HCT116 (cell line): ENCODE results near the gene SP3. TPM values are rescaled to one million over a fixed set of nuclear protein-coding genes. Genes with fewer than 3 reads are reported as not detected.

Experiments
- ATAC-seq: fragments of 200-7000 bp; cut with Tn5 transposase; 2 replicates; pipeline ENCODE4 v1.9.1; 2020; ENCODE audit warnings: mild to moderate bottlenecking, moderate library complexity
- BruUV-seq: library from RNA; stranded (reverse); fragments of 400-500 nt; replicated peaks from 2 replicates; lab custom pipeline; 2021; lab: Mats Ljungman, UMichigan
- CTCF ChIA-PET: fragments of 300-600 bp; sonication (Branson Sonifier 250); formaldehyde crosslinking; loops from one replicate; lab custom pipeline; 2021; ENCODE audit warnings: antibody characterized with exemption; lab: Charles Lee
- POLR2A ChIA-PET: fragments of 300-600, 350-600 bp; sonication (Branson Sonifier 250); formaldehyde crosslinking; loops from one replicate; lab custom pipeline; 2021; ENCODE audit warnings: antibody characterized with exemption; lab: Charles Lee
- RAD21 ChIA-PET, 2 experiments: fragments of 300-600 bp; sonication (Branson Sonifier 250); formaldehyde crosslinking; loops; one replicate each; lab custom pipeline; 2023; ENCODE audit warnings: low total read pairs in 2 of 2; ENCODE audit not compliant: uncharacterized antibody in 2 of 2, unreplicated experiment in 2 of 2, low non-redundant PET in 1 of 2; lab: Charles Lee
- DNase-seq: peaks from one replicate; pipeline ENCODE4 v3.0.0-alpha.2; 2010; ENCODE audit warnings: low read depth, low spot score
- H2AFZ ChIP-seq: fragments of 200-600 bp; shearing (Covaris generic), sonication (generic); 2 replicates; pipeline ENCODE4 v1.6.1; 2017; ENCODE audit warnings: low read depth, mixed run types, mixed read lengths, antibody characterized with exemption, low read length; ENCODE audit not compliant: poor library complexity, severe bottlenecking
- H3K27ac ChIP-seq: 2 replicates; pipeline ENCODE4 v1.5.1; 2012; ENCODE audit warnings: low read depth, low read length
- H3K27me3 ChIP-seq: fragments of 200-600 bp; sonication (generic); 2 replicates; pipeline ENCODE4 v1.6.1; 2016; ENCODE audit warnings: mixed run types, low read length, mixed read lengths; ENCODE audit not compliant: insufficient read depth
- H3K36me3 ChIP-seq, 2 experiments: fragments of 200-500 bp in 1 of 2; fragments of 200-600 bp in 1 of 2; sonication (Bioruptor generic) in 1 of 2; sonication (generic) in 1 of 2; 2 replicates each; pipeline versions ENCODE4 v1.5.1 to v1.6.1; 2014 to 2016; ENCODE audit warnings: low read length in 2 of 2, inconsistent platforms in 1 of 2, mixed read lengths in 1 of 2, mixed run types in 1 of 2; ENCODE audit not compliant: insufficient read depth in 2 of 2, control insufficient read depth in 1 of 2
- H3K4me1 ChIP-seq, 2 experiments: fragments of 200-600 bp in 1 of 2; sonication (generic) in 1 of 2; 2 replicates each; pipeline versions ENCODE4 v1.5.1 to v1.6.1; 2012 to 2017; ENCODE audit warnings: low read length in 2 of 2, inconsistent platforms in 1 of 2, mild to moderate bottlenecking in 1 of 2, mixed read lengths in 1 of 2, mixed run types in 1 of 2, moderate library complexity in 1 of 2; ENCODE audit not compliant: insufficient read depth in 2 of 2, control insufficient read depth in 1 of 2
- H3K4me2 ChIP-seq: fragments of 200-600 bp; sonication (generic); 2 replicates; pipeline ENCODE4 v1.6.1; 2017; ENCODE audit warnings: mixed run types, low read length, mixed read lengths
- H3K4me3 ChIP-seq, 2 experiments: fragments of 200-600 bp in 1 of 2; sonication (generic) in 1 of 2; replicated peaks in 1 of 2; 2 replicates each; pipeline ENCODE4 v1.5.1; 2011 to 2016; ENCODE audit warnings: low read length in 2 of 2, control low read depth in 1 of 2, low read depth in 1 of 2, mild to moderate bottlenecking in 1 of 2, mixed read lengths in 1 of 2, mixed run types in 1 of 2
- H3K79me2 ChIP-seq: fragments of 200-600 bp; sonication (generic); 2 replicates; pipeline ENCODE4 v1.6.1; 2017; ENCODE audit warnings: mild to moderate bottlenecking, mixed run types, low read length, moderate library complexity, mixed read lengths; ENCODE audit not compliant: insufficient read depth
- H3K9ac ChIP-seq: fragments of 200-600 bp; sonication (generic); 2 replicates; pipeline ENCODE4 v1.6.1; 2016; ENCODE audit warnings: low read length, mixed read lengths
- H3K9me2 ChIP-seq: fragments of 200-600 bp; sonication (generic), shearing (Covaris generic); 2 replicates; pipeline ENCODE4 v1.6.1; 2017; ENCODE audit warnings: mixed run types, mild to moderate bottlenecking, moderate library complexity; ENCODE audit not compliant: insufficient read depth
- H3K9me3 ChIP-seq, 2 experiments: fragments of 200-500 bp in 1 of 2; fragments of 200-600 bp in 1 of 2; sonication (Bioruptor generic) in 1 of 2; sonication (generic) in 1 of 2; 2 replicates each; pipeline ENCODE4 v1.6.1; 2014 to 2017; ENCODE audit warnings: low read length in 2 of 2, mixed read lengths in 2 of 2, inconsistent platforms in 1 of 2, low read depth in 1 of 2, mild to moderate bottlenecking in 1 of 2, mixed run types in 1 of 2, moderate library complexity in 1 of 2; ENCODE audit not compliant: control insufficient read depth in 1 of 2, insufficient read depth in 1 of 2
- H4K20me1 ChIP-seq: fragments of 200-600 bp; sonication (generic), shearing (Covaris generic); 2 replicates; pipeline ENCODE4 v1.6.1; 2017; ENCODE audit warnings: mixed run types, mild to moderate bottlenecking, moderate library complexity; ENCODE audit not compliant: insufficient read depth
- EGR1 ChIP-seq: IDR thresholded peaks from 2 replicates; pipeline ENCODE4 v1.6.1; 2012; ENCODE audit warnings: low read depth
- ELF1 ChIP-seq: IDR thresholded peaks from 2 replicates; pipeline ENCODE4 v1.6.1; 2012; ENCODE audit warnings: low read depth, borderline replicate concordance
- EZH2 ChIP-seq: fragments of 200-600 bp; sonication (generic); IDR thresholded peaks from 2 replicates; pipeline ENCODE4 v1.6.1; 2017; ENCODE audit warnings: antibody characterized with exemption, mixed run types
- EZH2phosphoT487 ChIP-seq: fragments of 200-600 bp; IDR thresholded peaks from 2 replicates; pipeline ENCODE4 v1.6.1; 2018; ENCODE audit warnings: antibody characterized with exemption, borderline replicate concordance
- FOSL1 ChIP-seq: IDR thresholded peaks from 2 replicates; pipeline ENCODE4 v1.6.1; 2012; ENCODE audit warnings: low read depth
- JUND ChIP-seq: IDR thresholded peaks from 2 replicates; pipeline ENCODE4 v1.6.1; 2012
- POLR2A ChIP-seq: IDR thresholded peaks from 2 replicates; pipeline ENCODE4 v1.7.0; 2011; ENCODE audit warnings: borderline replicate concordance; ENCODE audit not compliant: insufficient read depth, insufficient read length; ENCODE audit errors: extremely low read depth
- RAD21 ChIP-seq: IDR thresholded peaks from 2 replicates; pipeline ENCODE4 v1.6.1; 2012; ENCODE audit warnings: low read depth, mild to moderate bottlenecking
- SIN3A ChIP-seq: IDR thresholded peaks from 2 replicates; pipeline ENCODE4 v1.6.1; 2012; ENCODE audit warnings: low read depth
- SP1 ChIP-seq: IDR thresholded peaks from 2 replicates; pipeline ENCODE4 v1.6.1; 2012; ENCODE audit warnings: low read depth
- TCF7L2 ChIP-seq: IDR thresholded peaks from 2 replicates; pipeline ENCODE4 v1.7.0; 2011; ENCODE audit warnings: borderline replicate concordance, inconsistent platforms; ENCODE audit not compliant: insufficient read depth, insufficient read length; ENCODE audit errors: extremely low read depth
- ZFX ChIP-seq: fragments of 450-650 bp; IDR thresholded peaks from 2 replicates; pipeline ENCODE4 v1.6.1; 2017
- ZNF274 ChIP-seq: fragments of 200-500 bp; sonication (Bioruptor generic); IDR thresholded peaks from 2 replicates; pipeline ENCODE4 v1.6.1; 2014; ENCODE audit warnings: mild to moderate bottlenecking, low read depth, low read length, inconsistent platforms
- intact Hi-C: fragments of 100-400 bp; cut with micrococcal nuclease; formaldehyde crosslinking; loops from 2 replicates; pipeline ENCODE4 v1.10.0; 2022
- total RNA-seq: library from RNA; stranded (reverse); gene quantifications from one replicate; pipeline ENCODE4 v1.2.1, GENCODE V29; 2021; ENCODE audit not compliant: unreplicated experiment
- TF ChIP-seq, protein P1 (sequence below): IDR thresholded peaks from 2 replicates; pipeline ENCODE4 v1.6.1; 2011; ENCODE audit warnings: mild to moderate bottlenecking, low read length, moderate library complexity; ENCODE audit not compliant: insufficient replicate concordance; ENCODE audit errors: extremely low read depth
- TF ChIP-seq, protein P2 (sequence below): IDR thresholded peaks from 2 replicates; pipeline ENCODE4 v1.6.1; 2012
- TF ChIP-seq, protein P3 (sequence below), 3 experiments: fragments of 200-600 bp in 1 of 3; sonication (generic) in 1 of 3; IDR thresholded peaks in 2 of 3; conservative IDR thresholded peaks in 1 of 3; 2 replicates each; pipeline ENCODE4 v1.5.1; 2012 to 2017; ENCODE audit warnings: low read depth in 2 of 3, low read length in 2 of 3, antibody characterized with exemption in 1 of 3, borderline replicate concordance in 1 of 3, control low read depth in 1 of 3, mild to moderate bottlenecking in 1 of 3, mixed read lengths in 1 of 3, mixed run types in 1 of 3, moderate library complexity in 1 of 3; ENCODE audit not compliant: insufficient read depth in 1 of 3

The SP3 gene
- total RNA-seq, 1 experiment from 2014 or later: 98.0 TPM

DNA sequence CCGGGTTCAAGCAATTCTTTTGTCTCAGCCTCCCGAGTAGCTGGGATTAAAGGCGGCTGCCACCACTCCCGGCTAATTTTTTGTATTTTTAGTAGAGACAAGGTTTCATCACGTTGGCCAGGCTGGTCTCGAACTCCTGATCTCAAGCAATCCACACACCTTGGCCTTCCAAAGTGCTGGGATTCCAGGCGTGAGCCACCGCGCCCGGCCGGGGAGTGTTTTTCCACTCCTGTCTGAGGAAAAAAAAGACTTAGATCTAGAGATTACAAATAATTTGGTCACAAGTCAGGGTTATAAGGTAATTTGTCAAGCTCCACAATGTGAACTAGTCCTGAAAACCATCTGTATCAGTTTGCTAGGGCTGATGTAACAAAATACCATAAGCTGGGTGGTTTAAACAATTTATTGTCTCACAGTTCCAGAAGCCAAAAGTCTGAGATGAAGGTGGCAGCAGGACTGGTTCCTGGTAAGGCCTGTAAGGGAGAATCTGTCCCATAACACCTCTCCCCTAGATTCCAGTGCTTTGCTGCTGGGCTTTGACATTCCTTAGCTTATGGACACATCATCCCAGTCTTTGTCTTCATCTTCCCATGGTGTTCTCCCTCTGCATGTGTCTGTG, 40.7 kb upstream of the SP3 start (continued):
- TF ChIP-seq, protein P1, sequence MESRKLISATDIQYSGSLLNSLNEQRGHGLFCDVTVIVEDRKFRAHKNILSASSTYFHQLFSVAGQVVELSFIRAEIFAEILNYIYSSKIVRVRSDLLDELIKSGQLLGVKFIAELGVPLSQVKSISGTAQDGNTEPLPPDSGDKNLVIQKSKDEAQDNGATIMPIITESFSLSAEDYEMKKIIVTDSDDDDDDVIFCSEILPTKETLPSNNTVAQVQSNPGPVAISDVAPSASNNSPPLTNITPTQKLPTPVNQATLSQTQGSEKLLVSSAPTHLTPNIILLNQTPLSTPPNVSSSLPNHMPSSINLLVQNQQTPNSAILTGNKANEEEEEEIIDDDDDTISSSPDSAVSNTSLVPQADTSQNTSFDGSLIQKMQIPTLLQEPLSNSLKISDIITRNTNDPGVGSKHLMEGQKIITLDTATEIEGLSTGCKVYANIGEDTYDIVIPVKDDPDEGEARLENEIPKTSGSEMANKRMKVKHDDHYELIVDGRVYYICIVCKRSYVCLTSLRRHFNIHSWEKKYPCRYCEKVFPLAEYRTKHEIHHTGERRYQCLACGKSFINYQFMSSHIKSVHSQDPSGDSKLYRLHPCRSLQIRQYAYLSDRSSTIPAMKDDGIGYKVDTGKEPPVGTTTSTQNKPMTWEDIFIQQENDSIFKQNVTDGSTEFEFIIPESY: no peak

DNA sequence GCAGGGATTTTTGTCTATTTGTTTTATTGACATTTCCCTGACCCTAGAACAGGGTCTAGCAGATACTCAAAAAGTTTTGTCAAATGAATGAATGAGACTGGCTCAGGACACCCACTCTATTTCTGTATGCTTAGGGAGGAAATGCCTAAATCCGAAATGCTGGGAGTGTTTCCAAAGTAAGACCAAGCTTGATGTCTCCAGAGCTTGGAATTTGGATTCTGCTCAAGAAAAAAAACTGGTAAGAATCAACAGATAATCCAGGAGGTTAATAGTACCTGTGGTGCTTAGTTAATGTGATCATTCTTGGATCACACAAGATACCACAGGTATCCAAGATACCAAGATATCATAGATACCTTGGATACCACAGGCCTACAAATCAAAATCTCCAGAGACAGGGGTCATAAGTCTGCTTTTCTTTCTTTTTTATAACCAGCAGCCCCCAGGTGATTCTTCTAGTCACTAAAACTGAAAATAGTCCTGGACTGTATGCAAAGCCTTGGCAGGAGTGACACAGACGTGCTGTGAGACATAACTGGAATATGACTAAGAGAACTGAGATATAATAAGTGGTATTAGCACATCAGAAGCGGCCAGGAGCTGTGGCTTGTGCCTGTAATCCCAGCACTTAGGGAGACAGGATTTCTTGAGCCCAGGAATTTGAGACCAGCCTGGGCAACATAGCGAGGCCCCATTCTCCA, 39.9 kb upstream of the SP3 start:
- no peaks in the 10 kb centered on the region for H3K27me3 ChIP-seq
- H3K36me3 ChIP-seq: no peaks in the 10 kb centered on the region
- ChIA-PET CTCF (no interaction called here), RAD21 (no interaction called here), POLR2A (no interaction called here)
- no peak for DNase-seq
- H3K4me1 ChIP-seq: peaks cover 0 to 8% of the 10 kb centered on the region in 2 experiments; a peak in 2 of 4 replicates
- no peaks in the 10 kb centered on the region for H3K79me2 ChIP-seq
- intact Hi-C loops: no loop called here
- ATAC-seq: no peak; the same call in 1 of the 2 replicates
- no TSS peak for BruUV-seq
- no peak overlapping the region for H3K27ac ChIP-seq
- H4K20me1 ChIP-seq: no peaks in the 10 kb centered on the region
- H2AFZ ChIP-seq: no peak overlapping the region
- no peaks in the 10 kb centered on the region for H3K9me3 ChIP-seq
- H3K4me3 ChIP-seq: no peak overlapping the region
- H3K9ac ChIP-seq: no peak overlapping the region
- H3K9me2 ChIP-seq: no peaks in the 10 kb centered on the region
- TF ChIP-seq ZNF274 (no peak), ELF1 (no peak), ZFX (no peak), EGR1 (no peak), RAD21 (no peak), SIN3A (no peak), EZH2 (no peak), FOSL1 (no peak), EZH2phosphoT487 (no peak), TCF7L2 (no peak), SP1 (no peak), POLR2A (no peak), JUND (no peak)
- TF ChIP-seq, protein P2, sequence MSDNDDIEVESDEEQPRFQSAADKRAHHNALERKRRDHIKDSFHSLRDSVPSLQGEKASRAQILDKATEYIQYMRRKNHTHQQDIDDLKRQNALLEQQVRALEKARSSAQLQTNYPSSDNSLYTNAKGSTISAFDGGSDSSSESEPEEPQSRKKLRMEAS: no peak
- TF ChIP-seq, protein P3, sequence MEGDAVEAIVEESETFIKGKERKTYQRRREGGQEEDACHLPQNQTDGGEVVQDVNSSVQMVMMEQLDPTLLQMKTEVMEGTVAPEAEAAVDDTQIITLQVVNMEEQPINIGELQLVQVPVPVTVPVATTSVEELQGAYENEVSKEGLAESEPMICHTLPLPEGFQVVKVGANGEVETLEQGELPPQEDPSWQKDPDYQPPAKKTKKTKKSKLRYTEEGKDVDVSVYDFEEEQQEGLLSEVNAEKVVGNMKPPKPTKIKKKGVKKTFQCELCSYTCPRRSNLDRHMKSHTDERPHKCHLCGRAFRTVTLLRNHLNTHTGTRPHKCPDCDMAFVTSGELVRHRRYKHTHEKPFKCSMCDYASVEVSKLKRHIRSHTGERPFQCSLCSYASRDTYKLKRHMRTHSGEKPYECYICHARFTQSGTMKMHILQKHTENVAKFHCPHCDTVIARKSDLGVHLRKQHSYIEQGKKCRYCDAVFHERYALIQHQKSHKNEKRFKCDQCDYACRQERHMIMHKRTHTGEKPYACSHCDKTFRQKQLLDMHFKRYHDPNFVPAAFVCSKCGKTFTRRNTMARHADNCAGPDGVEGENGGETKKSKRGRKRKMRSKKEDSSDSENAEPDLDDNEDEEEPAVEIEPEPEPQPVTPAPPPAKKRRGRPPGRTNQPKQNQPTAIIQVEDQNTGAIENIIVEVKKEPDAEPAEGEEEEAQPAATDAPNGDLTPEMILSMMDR (IDR thresholded peaks at IDR 0.05 in 2 of 3, conservative IDR thresholded peaks at IDR 0.05 in 1 of 3; ENCODE audit: borderline replicate concordance in 1 of 3, insufficient read depth in 1 of 3, low read depth in 2 of 3, low read length in 2 of 3): no peak
- TF ChIP-seq, protein P1: no peak
- 0 out of 2 replicates have a peak overlapping the region, but pooled peaks have one; percentile 11 for H3K4me2 ChIP-seq
